AG20443 (cell line): ENCODE measurements around the gene DGKQ.

Experiments used
- DNase-seq: peaks from one replicate; pipeline ENCODE4 v3.0.0; 2012; ENCODE audit warnings: low spot score, mixed read lengths

The DGKQ gene, protein sequence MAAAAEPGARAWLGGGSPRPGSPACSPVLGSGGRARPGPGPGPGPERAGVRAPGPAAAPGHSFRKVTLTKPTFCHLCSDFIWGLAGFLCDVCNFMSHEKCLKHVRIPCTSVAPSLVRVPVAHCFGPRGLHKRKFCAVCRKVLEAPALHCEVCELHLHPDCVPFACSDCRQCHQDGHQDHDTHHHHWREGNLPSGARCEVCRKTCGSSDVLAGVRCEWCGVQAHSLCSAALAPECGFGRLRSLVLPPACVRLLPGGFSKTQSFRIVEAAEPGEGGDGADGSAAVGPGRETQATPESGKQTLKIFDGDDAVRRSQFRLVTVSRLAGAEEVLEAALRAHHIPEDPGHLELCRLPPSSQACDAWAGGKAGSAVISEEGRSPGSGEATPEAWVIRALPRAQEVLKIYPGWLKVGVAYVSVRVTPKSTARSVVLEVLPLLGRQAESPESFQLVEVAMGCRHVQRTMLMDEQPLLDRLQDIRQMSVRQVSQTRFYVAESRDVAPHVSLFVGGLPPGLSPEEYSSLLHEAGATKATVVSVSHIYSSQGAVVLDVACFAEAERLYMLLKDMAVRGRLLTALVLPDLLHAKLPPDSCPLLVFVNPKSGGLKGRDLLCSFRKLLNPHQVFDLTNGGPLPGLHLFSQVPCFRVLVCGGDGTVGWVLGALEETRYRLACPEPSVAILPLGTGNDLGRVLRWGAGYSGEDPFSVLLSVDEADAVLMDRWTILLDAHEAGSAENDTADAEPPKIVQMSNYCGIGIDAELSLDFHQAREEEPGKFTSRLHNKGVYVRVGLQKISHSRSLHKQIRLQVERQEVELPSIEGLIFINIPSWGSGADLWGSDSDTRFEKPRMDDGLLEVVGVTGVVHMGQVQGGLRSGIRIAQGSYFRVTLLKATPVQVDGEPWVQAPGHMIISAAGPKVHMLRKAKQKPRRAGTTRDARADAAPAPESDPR

DNA sequence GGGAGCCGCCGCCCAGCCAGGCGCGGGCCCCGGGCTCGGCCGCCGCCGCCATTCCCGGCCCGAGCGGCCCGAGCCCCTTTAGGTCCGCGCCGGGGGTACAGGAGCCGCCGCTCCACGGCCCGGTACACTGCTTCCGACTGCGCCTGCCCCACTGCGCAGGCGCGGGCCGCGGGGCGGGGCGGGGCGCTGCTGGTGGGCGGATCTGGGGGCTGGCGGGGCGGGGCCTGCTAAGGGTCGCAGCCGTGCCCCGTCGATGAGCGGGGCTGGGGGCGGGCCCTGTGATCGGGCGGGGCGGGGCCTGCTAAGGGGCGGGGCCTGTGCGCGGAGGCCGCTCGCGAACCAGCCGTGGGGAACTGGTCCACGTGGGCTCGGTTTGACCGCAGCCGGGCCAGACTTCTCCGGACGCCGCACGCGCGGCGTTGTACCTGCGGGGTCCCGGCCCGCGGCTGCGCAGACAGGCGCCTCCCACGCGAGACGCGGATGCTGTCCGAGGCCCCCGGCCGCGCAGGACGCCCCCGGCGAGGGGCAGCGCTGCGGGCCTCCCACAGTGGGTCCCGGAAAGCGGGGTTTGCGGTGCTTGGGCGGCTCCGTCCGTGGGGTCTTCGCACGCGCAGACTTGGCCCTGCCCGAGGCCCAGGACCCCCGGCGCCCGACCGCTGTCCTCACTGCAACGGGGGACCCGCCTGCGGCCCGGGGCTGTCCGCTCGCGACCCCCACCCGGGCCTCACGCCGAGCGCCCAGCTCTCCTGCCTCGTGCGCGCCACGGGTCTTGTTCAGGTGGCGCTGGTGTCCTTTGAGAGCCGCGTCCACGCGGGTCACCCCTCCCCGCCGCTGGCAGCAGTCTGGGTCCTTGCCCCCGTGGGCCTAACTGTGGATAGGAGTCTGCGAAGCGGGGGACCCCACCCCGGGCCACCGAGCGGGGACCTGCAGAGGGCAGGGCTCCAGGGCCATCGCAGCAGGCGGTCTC is at the start of gene DGKQ:
TSS of gene DGKQ (minus strand) at position 139 of the 967 bp plus-strand sequence. CDS start at position 52, 87 bp downstream.
- peak; percentile 99 for DNase-seq

DNA sequence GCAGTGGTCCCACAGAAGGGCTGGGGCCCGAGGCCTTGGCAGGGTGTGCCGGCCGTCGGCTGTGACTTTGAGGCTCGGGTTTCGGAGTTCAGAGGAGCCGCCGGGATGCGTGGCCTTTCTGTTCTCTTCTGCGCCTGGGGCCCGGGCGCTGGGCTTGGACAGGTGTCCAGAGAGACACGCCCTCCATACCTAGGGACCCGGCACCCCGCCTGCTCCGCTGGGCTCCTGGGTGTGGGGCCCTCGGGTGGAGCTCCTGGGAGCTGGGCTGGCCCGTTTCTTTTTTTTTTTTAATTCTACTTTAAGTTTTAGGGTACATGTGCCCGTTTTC is 49.3 kb upstream of the DGKQ start:
- DNase-seq: no peak

DNA sequence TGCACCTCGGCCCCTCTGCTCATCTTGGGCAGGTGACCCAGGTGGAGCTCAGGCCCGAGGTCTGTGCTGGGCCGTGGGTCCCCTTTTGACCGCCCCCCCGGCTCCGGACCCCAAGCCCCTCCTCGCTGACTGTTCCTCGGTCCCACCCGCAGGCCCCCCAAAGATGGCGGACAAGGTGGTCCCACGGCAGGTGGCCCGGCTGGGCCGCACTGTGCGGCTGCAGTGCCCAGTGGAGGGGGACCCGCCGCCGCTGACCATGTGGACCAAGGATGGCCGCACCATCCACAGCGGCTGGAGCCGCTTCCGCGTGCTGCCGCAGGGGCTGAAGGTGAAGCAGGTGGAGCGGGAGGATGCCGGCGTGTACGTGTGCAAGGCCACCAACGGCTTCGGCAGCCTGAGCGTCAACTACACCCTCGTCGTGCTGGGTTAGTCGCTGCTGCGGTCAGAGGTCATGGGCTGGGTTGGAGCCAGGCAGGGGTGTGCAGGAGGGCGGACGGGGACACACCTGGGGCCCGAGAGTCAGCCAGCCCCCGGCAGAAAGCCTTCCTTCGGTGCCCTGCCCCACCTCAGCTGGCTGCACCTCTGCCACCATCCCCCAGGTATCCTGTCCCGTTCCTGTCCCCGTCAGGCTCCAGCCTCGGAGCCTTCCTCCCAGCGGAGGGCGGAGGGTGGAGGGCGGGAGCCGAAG is 48.8 kb upstream of the DGKQ start:
- no peak for DNase-seq

DNA sequence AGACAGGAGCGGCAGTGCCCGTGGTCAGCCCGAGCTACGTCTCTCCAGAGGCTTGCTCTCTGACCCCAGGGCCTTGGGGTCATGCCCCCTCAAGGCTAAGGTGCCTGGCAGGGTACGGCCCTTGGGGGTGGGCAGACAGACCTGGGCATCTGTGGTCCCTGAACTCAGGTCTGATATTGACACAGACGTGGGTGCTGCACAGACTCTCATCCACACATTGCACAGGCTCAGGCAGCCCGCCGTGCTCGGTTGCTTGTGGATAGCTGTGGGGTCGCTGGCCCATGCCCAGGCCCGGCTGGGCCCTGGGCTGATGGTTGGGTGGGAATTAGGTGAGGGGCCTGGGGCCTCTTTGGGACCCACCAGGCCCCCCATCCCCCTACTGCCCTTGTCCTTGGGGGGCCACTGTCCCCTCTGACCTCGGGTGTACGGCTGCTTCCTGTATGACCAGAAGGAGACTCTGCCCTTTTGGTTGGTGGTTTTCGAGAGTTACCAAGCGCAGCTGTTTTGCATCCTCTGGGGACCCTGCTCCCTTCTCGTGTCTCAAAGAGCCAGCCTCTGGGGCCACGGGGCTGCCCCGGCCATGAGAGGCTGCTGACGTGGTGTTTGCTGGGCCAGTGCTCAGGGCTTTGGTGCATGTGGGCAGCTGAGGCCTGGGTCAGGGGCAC is 48.1 kb upstream of the DGKQ start:
- DNase-seq: no peak

DNA sequence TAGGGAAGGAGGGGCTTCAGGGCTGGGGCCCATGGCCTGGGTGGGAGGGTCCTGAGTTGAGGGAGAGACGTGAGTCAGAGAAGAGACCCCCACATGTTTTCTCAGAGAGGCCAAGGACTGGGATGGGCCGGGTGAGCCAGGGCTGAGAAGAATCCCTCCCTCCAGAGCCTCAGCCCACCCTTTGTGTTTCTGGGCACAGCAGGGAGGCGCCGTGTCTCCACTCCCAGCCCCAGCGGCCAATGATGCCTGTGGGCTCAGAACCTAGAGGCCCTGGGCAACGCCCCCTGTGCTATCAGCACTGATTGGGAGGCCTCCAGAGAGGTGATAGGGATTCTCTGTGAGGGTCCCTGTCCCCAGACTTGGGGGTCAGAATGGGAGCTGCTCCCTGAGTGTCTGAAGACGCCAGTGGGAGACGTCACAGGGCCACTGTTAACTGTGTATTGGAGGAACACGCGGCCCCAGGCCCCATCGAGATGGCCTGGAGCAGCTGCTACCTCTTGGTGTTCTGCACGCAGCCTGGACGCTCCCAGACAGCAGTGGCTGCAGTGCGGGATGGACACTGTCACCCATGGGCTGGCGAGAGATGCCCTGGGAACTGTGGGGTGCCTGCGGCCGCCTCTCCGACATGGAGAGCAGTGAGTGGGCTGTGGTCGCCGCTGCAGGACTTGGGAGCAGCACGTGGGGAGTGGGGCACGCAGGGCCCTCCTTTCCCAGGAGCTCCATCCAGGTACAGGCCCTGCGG is 46.5 kb upstream of the DGKQ start:
- DNase-seq: no peak

DNA sequence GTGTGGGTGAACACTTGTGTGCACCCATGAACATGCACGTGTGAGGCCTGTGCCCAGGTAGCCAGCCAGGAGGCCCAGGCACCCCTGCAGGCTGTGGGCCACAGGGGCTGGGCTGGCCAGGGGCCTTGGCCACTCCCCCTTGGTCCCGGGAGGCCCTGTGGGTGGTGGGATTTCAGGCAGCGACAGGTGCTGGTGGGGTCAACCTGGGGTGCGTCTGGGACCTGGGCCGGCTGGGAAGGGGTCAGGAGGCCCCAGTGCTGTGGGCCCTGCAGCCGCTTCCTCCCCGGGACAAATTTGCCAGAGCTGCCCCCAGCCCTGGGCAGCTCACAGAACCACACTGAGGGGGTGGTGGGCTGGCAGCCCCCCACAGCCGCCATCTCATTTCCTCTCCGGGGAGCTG is 46.0 kb upstream of the DGKQ start:
- DNase-seq: no peak

DNA sequence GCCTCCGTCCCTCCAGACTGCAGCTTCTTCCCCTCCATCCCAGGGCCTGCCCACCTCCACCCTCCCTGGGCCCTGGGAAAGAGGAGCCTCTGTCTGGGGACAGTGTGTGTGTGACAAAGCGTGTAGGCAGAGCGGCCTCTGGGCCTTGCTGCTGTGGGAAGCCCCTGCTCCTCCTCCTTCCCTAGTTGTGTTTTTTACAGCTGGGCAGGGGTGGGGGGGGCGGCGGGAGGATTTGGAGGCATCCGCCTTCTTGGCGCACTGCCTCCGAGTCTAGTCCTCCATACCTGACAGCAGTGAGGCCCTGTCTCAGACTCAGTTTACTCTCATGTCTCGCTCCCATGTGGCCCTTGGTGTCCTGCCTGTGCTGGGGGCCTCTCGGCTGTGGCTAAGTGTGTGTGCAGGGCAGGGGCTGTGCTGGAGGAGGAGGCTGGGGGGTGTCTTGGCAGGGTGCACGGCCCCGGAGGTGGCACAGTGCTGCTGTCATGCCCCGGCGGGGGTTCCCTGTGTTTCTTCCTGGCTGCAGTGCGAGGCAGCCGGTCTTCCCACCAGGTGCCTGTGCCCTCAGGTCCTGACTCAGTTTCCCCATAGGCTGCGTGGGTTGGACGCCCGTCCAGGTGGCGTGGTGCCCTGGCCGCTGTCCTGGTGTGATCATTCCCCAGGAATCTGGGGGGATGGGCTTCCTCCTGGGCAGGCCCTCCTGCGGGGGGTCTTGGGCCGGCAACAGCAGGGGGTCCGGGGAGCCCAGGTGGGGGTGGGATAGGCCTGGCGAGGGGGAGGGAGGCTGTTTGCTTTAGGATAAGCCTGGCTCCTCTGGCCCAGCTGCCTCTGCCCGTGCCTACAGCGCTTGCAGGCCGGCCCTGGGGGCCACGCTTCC is 45.0 kb upstream of the DGKQ start:
- DNase-seq: no peak

DNA sequence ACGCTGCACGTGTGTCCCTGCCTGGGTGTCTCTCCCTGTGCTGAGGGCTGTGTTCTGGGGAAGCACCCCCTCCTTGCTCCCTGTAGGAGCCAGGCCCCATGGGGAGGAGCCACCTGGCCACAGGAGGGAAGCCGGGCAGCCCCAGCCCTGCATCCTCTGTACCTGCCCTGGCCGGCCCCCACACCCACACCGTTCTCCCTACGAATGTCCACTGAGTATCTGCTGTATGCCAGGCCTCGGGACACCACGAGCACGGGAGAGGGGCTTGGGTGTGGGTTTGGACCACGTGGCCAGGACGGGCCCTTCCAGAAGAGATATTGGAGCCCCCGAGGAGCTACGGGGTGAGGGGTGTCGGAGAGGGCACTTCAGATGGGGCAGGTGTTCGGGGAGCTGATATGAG is 44.3 kb upstream of the DGKQ start:
- no peak for DNase-seq

DNA sequence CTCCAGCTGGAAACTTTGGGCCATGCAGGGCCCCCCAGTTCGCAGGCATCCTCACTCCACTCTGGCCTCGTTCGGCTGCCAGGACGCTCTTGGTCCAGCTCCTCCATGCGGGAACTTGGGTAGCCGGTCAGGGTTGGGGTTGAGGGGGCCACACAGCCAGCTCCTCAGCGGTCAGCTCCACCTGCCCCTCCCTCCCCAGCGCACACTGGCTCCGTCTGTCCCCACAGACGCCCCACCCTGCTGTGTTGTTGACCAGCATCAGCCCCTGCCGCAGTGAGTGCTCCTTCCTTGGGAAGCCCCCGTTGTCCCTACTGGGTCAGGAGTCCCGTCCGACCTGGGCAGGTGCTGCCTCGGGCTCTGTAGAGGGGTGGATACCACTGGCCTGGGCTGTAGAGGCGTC is 43.8 kb upstream of the DGKQ start:
- DNase-seq: no peak

DNA sequence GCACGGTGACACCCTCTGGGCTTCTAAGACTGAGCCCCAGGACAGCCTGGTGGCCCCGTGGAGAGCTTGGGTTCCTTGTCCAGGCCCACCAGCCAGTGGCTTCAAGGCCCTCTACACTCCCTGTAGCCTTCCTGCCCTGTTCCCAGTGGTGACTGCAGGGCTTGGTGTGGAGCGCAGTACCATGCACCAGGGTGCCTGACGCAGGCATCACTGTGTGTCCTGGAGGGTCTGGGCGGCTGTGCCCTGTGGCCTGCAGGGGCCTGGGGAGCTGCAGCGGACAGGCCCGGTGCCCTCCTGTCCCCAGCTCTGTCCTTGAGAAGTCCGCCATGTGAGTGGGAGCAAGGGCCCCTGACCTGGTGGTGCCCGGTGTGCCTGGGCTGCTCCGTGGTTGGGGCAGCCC is 42.4 kb upstream of the DGKQ start:
- DNase-seq: no peak

DNA sequence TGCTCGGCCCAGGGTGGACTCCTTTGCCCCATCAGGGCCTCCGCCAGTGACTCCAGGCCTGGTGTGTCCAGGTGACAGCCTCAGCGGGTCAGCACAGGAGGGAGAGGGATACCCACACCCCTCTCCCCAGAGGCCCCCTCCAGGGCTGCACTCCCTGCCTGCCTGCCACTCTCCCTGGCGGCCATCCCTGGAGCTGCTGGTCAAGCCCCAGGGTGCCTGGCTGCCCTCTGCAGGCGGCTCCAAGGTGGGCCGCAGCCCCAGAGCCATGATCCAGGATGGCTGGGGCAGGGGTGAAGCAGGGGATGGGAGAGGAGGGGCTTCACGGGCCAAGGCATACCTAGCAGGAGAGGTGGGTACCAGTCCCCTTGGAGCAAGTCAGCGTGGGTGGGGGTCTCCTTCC is 41.8 kb upstream of the DGKQ start:
- DNase-seq: no peak

DNA sequence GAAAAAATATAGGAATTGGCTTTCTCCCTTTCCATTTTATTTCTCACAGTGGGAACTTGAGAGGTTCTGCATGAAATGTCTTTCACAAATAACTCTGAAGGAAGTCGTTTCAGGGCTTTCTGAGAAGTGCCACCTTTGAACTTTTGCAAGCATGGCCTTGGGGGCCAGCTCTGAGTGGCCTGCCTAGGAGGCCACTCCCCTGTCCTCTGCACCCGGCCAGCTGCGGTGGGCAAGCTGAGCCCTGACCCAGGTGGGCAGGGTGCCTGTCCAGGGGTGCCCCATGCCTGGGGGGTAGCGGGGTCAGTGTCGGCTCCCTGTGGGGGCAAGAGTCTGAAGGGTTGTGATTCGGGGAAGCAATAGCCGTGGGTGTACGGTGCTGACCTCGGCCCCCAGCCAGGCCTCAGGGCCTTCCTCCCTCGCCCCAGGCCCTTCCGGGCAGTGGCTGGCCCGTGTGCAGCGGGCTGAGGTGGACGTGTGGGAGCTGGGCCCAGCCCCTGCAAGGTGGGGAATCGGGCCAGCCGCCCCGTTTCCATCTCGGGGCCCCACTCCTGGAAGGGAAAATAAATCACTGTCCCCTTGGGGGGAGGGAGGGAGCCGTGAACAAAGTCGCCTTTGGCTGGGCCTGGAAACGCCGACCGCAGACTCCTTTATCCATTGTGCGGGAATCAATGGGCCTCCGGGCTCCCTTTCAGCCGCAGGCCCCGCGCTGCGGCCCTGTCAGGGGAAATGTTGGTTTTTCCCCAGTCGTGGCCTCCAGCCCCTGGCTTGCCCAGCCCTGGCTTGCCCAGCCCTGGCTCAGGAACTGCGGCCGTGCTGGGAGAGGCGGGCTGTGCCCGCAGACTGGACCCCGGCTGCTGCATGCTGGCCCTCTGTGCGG is 41.2 kb upstream of the DGKQ start:
- no peak for DNase-seq

DNA sequence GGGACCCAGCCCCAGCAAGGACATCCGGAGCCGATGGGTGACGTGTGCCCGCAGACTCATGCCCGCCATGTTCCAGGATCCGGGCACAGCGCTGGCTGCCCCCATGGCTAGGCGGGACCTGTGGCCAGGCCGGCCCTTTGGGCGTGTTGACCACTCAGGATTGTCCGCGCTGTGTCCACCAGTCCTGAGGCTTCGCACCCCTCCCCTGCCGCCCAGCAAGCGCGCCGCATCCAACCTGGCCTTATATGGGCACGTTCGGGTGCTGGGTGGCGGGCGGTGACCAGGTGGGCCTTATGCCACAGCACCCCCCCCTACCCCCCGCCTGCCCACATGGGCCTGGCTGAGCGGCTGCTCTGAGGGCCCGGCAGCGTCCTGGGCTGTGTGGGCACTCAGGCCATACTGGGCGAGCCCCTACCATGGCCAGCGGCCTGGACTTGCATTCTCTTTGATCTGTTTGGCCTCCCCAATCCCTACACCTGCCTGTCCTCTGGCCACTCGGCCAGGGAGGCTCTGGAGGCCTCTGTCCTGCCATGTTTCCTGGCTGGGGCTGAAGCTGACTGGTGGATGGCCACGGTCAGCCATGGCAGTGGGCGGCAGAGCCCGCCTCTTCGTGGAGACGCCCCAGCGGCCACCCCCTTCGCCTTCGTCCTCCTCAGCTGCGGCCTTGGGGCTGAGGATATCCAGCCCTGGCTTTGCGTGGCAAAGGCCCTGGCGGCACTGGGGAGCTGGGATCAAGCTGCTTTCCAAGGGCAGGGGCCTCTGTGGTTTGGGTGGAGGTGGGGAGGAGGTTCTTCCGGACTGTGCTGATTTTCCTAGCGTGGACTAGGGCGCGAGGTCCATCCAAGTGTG is 40.1 kb upstream of the DGKQ start:
- no peak for DNase-seq

DNA sequence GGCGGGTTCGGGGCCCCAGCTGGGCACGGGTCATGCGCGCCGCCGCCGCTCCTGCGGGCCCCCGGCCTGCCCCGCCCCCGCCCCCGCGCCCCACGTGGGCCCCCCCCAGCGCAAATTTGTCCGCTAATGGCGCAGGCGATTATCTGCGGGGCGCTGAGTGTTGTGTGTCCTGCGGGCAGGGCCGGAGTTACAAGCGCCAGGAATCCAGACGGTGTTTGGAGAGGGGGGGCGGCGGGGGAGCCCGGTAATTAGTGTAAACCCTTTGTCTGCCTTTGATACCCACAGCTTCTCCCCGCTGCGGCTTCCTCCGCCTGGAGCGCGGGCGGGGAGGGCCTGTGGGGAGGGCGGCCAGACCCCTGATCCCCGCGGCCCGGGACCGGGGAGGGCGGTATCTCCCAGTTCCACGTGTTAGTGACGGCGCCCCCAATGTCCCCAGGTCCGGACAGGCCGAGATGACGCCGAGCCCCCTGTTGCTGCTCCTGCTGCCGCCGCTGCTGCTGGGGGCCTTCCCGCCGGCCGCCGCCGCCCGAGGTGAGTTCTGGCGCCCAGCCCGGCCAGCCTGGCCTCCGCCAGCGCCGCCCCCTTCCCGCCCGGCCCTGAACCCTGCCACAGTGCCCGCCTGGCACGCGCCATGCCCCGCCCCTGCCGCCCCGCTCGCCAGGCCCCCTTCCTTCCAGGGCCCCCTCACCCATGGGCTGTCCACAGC is 38.8 kb upstream of the DGKQ start:
- DNase-seq: peak; percentile 56

DNA sequence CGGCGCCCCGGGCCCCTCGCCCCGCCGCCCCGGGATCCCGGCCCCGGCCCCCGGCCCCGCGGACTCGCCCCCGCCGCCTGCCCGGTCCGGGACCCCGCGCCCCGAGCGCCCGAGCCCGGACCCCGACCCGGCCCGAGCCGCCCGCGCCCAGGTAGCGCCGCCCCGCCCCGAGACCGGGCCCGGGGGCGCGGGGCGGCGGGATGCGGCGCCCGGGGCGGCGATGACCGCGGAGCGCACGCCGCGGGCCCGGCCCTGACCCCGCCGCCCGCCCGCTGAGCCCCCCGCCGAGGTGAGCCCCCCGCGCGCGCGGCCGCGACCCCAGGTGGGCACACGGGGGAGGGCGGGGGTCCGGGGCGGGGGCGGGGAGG is 38.3 kb upstream of the DGKQ start:
- no peak for DNase-seq

DNA sequence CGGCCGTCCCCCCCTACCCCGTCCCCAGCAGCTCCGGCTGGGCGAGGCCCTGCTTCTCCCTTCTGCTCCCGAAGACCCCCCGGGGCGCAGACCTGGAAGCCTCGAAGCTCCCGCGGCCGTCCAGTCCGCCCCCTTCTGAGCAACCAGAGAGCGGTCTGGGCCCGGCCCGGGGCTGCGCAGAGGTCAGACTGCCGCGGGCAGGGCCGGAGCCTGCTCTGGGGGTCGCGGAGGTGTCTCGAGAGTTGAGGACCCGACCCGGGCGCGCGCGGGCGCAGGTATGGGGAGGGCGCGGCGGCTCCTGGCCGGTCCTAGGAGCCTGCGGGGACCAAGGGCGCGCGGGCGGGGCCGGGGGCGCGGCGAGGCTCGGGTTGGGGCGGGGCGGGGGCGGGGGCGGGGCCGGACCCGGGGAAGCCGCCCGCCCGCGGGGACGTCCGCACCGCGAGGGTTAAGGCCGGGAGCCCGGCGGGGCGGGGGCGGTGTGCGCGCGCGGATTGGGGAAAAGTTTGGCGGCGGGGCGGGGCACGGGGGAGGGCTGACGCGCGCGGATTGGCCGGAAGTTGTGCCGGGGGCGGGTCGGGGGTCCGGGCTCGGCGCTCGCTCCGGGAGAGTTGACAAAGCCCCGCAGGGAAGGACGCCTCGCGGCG is 37.8 kb upstream of the DGKQ start, which contains the start of gene FGFRL1:
TSS of gene FGFRL1 (plus strand) at position 605 of the 644 bp plus-strand sequence. CDS start 860 bp downstream, outside the sequence.
- peak; percentile 98 for DNase-seq
